HTR-8/SVneo (cell line): Measurements from ENCODE around the gene TBX3.

Experiments
- DNase-seq: peaks from one replicate; pipeline ENCODE4 v3.0.0; 2011; ENCODE audit warnings: low spot score, mixed read lengths; ENCODE audit not compliant: insufficient read length
- FAIRE-seq: peaks from 2 replicates; lab custom pipeline; 2011; peaks lifted over from hg19 to GRCh38; lab: Jason Lieb, UNC

The TBX3 gene

DNA sequence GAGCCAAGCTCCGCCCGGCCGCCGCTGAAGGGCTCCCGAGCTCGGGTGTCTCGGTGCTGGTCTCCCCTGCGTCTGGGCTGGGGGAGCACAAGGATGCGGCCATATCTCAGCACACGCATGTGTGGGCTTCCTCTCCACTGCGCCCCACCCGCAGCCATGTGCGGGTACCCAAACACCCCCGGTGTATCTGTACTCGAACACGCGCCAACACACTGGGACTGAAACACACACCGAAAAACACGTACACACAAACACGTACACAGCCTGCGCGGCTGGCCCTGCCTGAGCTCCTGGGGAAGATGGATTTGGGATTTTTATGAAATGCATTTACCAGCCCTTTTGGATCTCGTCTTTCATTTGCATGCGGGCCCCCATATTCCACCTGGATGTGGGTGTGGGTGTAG, 897 bp upstream of the TBX3 start:
- DNase-seq (no peak), FAIRE-seq (no peak)

DNA sequence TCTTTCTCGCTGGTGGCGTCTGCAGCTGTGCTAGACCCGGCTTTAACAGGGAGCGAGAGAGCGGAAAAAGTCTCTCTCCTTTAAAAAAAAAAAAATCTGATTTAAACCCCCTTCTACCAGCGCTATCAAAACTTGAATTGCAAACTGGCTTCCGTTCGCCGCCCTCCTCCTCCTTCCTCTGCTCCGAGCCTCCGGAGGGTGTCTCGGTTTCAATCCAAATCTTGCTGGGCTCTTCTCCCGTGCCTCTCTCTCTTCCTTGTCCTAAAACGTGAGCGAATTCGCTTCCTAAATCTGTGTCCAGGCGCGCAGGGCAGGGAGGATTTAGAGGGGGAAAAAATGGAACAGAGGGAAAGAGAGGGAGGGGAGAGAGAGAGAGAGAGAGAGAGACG, 272 bp downstream of the TBX3 start:
- no peak for FAIRE-seq
- DNase-seq: no peak

DNA sequence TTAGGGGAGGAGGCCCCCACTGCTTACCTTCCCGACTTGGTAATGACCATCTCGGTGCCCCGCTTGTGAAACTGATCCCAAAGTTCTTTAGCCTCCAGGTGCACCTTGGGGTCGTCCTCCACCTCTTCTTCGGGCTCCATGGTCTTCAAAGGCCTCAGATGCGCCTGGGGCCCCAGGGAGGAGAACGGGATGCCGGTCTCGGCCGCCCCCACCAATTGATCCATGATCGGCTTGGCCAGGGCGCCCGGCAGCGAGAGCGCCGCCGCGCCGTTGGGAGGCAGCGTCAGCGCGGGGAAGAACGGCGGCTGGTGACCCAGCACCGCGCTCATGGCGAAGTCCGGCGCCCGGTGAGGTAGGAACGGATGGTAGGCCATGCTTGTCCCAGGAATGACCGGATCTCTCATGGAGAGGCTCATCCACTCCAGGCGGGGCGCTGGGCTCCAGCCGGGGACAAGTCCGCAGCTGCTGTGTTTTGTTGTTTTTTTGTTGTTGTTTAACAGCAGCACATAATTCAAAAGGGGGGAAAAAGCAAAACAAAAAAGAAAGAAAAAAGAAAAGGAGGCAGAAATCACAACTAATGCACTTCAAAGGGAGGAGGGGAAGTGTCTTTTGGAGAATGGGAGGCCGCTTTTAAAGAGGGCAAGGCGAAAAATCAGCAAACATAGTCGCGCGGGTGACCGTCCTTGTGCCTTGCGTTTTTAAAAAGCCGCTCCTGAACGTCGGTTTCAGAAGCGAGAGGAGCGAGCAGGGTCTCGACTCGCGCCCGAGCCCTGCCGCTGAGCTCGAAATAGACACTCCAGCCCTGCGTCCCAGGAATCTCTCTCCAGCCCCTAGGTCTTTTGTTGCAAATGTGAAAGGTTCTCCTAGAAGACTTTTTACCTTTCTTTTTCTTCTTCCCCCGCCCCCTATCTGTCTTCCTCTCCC, 928 bp downstream of the TBX3 start:
- DNase-seq: no peak
- FAIRE-seq: no peak

DNA sequence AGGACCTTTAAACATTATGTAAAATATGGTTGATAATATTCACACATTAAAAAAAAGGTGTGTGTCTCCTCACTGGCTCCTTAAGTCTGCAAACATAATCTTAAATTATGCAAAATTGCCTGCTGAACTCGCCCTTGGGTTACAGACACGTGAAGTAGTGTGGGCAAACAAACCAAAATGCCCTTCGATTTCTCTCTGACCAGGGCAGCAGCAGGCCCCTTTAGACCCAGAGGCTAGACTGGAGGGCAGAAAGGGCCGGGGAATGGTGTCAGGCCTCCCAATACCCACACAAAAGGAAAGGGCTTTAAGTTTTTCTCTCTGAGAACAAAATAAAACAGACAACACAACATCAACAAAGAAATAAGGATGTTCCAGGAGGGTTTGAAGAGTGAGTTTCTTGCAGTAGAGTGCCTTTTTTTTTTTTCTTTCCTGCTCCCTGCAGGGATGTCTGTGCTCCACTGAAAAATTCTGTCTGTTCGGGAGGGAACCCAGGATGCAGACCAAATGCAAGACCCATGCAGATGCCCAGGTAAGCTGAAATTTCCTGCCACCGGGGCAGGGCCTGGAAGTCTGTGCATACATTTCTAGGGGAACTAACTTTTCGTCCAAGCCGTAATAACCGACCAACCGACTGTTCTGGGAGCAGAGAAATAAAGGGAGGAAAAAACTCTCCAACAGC, 1.7 kb downstream of the TBX3 start:
- FAIRE-seq: no peak
- DNase-seq: no peak

DNA sequence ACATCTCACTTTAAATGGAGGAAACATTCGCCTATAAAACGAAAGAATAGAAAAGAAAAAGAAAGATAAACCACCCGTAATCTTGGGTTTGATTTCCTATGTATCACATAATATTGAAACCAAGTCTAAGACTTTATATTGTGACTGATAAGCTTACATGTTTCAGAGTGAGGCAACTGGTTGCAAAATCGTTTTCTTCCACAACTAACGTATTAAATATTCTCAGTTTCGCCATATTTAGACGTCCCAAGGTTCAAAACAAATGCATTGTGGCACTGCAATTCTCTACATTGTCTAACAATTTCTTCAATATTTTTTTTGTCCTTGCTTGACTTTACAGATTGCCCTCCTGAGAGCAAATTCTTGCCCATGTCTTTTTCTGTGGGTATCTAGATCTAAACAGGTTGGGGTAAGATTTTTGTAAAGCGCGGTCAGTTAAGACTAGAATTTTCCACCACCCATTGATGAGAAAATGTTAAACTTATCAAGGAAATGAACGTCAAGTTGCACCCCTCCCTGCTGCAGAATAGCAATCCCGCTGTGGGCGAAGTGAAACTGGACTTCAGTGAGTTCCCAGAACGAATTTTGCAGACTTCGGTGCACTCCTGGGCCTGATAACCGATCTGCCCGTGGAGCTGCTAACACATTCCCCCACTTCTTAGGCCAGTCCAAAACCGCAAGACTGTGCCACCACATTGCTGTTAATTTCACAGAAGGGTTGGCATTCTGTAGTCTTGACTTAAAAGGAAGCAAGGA, 2.7 kb downstream of the TBX3 start:
- DNase-seq (no peak), FAIRE-seq (no peak)

DNA sequence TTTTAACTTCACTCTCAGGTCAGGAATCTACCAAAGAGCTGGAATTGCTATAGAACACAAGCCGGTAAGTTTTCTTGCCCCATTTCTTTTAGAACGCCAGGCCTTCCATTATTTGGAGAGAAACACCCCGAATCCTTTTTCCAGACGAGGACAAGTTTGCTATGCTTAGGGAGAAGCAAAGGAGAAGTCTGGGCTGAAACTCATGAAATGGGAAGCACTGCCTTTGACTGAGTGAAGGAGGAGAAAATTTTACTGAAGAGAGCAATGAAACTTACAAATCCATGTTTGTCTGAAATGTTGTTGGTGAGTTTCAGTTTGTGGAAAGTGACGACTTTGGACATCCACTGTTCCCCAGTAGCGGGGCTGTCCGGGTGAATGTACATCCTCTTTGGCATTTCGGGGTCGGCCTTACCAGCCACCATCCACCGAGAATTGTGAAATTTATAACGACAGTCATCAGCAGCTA, 3.3 kb downstream of the TBX3 start:
- DNase-seq: no peak
- no peak for FAIRE-seq

DNA sequence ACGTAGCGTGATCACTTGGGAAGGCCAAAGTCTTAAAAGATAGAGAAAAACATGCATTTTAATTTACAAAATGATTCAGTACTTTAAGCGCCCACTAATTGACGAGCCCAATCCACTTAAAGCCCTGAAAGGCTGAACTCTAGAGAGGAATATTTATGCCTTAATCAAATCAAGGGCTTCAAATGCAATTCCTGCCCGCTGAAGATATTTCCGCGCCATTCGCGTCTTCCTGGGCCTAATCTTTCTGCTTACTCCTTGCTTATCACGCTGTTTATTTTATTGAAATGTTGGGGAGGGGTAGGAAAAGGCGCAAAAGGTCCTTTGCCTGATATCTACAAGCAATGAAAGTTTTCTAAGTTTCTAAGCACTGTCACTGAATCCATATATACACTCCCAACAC, 4.0 kb downstream of the TBX3 start:
- FAIRE-seq (no peak), DNase-seq (no peak)

DNA sequence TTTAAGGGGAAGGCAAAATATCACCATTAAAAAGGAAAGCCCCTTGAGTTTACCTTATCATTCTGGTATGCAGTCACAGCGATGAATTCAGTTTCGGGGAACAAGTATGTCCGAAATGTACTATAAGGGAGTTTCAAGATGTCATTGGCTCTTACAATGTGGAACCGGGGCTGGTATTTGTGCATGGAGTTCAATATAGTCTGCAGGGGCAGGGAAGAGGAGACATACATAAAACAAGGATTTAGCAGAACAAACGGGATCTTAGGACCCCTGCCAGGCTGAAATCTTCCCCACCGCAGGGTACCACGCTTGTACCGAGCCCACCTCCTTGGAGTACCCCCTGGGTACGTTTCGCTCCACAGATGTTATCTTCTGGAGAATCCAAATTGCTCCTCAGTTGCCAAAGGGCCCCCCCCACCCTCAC, 4.5 kb downstream of the TBX3 start:
- no peak for FAIRE-seq
- no peak for DNase-seq

DNA sequence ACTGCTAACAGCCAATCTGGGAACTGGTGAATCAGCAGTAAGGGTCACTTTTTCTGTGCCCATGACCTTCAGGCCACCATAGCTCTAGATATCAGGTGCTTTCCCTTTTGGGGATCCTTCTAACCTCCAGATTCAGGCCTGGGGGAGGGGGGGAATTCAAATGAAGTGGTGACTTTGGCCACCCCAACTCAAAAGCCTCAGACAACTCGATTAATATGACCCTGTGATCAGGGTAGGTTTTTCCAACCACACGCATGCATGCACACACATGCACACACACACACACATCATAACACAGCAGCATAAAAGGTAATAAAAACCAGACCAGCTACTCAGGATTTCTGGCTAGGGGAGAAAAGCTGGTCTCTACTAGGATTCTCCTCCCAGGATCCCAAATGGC, 5.3 kb downstream of the TBX3 start:
- no peak for FAIRE-seq
- no peak for DNase-seq

DNA sequence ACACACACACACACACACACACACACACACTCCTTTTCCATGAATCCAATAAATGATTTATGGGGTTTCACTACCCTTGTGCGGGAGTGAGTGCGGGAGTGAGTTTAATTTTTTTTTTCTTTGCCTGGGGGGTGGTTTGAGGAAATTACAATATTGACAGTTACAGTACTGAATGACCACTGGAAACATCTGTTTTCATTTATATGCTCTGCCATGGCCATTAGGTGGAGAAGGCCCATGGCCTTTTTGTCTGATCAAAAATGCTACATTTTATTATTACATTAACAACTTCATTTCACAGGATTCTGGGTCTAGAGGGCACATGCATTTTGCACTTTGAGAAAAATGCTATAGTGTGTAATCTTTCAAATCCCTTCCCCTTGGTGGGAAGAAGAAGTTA, 5.9 kb downstream of the TBX3 start:
- DNase-seq (no peak), FAIRE-seq (no peak)

DNA sequence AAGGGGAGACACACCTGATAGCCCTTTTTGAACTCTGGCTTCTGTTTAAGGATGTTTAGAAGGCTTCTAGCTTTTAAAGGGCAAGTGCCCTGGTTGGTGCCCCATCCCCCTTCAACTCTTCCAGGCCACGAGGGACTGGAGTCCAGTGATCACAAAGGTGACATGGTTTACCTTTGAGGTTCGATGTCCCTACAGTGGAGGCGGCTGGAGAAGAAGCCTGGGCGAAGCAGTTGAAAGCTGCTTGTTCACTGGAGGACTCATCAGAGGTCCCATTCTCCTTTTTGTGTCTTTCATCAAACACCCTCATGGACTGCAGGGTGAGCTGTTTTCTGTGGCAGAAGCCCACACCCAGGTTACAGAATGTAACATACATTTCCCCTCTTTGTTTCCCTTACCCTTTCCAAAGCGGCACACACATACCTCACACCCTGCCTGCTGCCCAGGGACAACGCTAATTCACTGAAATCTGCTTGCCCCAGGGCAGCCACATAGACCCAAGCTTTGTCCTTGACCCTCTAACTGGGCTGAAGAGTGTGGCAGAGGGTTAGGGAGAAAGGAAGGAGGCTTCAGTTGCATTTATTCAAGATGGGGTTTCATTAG, 7.7 kb downstream of the TBX3 start:
- DNase-seq (no peak), FAIRE-seq (no peak)

DNA sequence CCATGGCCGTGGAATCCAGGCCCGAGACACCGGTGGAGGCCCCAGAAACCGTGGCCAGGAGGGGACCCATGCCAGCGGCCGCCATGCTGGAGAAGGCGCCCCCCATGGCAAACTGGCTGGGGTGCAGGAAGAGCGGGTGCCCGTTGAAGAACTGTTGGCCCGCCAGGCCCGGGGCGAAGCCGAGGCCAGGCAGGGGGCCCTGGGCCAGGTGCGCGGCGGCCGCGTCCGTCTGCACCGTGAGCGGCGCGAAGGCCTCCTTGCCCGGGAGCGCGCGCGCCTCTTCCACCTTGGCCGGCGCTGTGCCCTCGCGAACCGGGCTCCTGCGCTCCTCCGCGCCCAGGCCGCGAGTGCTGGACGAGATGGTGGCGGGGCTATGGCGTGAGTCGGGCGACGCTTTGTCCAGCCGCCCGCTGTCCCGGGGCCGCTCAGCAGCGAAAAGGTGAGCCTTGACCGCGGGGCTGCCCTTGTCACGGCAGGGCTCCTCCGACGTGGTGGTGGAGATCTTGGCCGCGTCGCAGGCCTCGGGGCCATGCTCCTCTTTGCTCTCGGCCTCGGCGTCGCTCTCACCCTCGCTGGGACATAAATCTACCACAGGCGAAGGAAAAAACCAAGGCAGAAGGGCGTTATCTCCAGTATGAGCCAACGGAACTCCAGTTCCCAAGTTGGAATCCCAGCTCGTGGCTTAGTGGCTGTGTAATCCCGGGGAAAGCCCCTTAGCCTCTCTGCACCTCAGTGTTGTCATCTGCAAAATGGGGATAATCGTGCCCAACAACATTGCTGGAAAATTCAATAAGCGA, 9.5 kb downstream of the TBX3 start:
- FAIRE-seq (no peak), DNase-seq (no peak)

DNA sequence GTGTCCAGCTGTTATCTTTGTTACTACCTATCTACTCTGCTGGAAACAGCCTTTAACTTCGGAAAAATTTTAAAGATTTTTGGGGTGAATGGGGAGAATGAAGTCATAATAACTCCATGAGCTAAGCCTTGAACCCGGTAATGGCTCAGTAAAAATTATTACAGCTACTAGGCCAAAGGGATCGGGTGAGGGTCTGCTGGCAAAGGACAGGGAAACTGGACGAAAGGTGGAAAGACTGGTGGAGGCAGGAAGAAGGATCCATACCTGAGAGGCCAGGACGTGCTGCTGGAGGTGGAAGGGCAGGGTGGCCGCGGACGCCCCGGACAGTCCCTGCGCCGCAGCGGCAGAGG, 10.1 kb downstream of the TBX3 start:
- DNase-seq (no peak), FAIRE-seq (no peak)

DNA sequence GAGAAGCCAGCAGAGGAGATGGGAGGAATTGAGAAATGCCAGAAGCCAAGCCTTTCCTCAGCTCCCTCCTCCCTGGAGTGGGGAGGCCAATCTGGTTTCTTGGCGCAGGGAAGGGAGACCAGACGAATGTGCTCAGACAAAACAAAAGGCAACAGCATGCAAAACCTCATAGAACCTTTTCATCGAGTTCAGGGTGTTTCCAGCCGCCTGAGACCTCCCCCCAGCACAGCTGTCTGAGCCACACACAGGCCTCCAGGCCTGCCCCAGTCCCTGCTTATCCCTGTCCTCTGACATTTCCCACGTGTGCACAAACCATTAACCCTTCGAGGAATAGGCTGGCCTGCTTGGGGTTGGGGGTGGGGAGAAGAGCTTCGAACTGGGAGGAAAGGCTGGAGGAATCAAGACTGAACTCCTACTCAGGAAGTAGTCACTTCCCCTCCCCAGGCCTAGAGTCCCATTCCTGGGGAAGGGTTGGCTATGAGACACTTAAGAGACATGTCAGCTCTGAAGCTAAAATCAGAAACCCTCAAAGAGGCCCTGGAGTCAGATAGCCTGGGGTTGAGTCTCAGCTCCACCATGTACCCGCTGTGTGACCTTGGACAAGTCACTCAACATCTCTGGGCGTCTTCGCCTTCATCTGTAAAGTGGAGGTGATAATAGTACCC, 10.7 kb downstream of the TBX3 start:
- DNase-seq (no peak), FAIRE-seq (no peak)

DNA sequence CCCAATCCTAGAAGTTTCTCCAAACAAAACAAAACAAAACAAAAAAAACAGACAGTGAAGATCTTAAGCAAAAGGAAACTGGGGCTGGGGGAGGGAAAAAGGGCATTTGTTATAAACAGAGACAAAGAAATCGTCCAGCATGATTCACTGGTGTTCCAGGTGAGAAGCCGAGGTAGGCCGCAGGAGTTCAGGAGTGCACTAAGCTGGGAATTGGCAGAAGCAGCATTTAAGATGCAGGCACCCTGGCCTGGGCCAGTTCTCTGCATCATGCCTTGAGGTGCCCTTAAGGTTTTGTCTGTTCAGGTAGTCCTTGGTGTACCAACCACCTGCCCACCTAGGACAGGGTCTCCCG, 11.2 kb downstream of the TBX3 start:
- DNase-seq (no peak), FAIRE-seq (no peak)

DNA sequence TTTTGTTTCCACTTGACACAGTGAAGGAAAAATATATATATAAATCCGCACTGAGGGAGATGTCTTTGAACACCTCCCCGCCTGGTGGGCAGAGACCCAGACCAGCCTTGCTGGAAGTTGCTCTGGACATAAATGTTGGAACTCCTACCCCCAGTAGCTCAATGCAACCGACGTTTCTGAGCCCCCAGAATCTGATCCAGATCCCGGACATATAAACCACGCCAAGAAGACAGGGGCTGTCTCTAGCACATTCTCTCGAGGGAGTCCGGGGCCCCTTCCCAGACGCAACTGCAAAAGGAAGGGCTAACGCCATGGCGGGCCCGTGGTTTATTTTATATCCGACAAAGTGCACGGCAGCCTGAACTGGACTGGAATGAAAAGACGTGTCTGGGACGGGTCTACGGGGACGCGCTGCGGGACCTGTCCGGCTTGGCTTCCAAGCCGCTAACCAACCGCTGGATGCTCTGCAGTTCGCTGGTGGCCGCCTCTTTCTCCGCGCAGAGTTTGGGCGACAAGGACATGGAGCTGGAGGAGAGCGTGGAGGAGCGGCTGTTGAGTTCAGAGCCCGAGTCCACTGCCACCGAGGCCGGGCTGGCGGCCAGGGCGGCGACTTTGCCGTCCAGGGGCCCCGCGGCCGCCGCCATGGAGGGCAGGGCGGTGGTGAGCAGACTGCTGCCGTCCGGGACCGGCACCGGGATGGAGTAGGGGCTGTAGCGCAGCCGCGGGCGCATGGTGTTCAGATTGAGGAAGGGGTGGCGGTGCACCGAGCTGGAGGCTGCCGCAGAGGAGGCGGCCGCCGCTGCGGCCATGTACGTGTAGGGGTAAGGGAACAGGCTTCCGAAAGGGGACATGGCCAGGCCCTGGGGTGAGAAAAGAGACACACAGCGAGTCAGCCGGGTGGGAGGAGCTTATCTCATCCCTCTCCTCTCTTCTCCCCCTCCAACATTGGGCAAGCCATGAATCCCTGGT, 12.2 kb downstream of the TBX3 start:
- no peak for DNase-seq
- FAIRE-seq: no peak

DNA sequence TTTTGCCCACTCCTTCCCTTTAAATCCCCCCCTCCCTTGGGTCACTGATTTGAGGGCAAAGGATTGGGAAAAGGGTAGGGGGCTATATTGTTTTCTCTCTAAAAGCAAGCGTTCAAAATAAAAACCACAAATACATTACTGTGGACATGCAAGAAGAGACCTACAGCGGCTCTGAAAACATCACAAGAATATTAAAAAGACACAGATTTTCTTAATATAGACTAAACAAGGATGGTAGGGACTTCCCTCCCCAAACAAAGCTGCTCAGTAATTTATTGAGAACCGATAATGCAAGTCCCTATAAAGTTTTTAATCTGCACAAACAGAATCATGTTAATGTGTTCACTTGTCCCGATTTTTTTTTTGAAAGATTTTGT, 12.9 kb downstream of the TBX3 start:
- no peak for FAIRE-seq

DNA sequence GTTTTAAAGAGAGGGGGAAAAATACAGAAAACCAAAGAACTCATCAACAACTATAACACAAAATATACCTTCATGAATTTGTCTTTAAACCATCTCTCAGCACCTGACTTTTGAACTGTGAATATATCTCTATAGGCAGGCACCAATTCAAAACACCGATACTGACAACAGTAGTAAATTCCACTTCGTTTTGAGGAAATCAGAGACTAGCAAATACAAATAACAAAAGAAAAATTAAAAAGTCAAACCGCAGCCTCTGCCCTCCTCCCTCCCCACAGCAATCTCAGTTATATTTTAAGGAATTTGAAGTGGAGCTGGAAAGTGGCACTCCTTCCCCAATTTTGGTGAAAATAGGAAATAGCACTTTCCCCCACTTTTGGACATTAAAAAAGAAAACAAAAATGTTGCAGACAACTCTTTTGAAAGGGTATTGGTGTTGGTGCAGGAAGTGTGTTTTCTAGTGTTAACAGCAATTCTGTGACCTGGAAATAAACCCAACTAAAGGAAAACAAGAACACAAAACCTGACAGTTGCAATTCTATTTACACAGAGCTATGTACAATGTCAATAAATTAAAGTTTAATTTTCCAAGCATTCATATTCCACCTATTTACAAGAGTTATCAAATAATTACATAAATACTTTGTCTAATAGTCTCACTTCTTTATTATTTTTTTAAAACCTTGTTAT, 13.5 kb downstream of the TBX3 start:
- FAIRE-seq (no peak), DNase-seq (no peak)

More for the DNA sequence above, 12.9 kb downstream of the TBX3 start:
- DNase-seq: no peak
